Mucosa of stomach (tissue), 1 donor: Measurements from ENCODE around the gene TVP23A.
"Not testable (repeated sequence)": the region's sequence is repeated elsewhere in the genome, so short reads cannot be mapped to it uniquely, and the experiment has no call there.

ENCODE experiments used
- H3K27me3 ChIP-seq: one replicate; pipeline ENCODE4 v1.7.0; 2013; ENCODE audit warnings: mild to moderate bottlenecking, low read length; ENCODE audit not compliant: control insufficient read depth, insufficient read depth
- H3K36me3 ChIP-seq: one replicate; pipeline ENCODE4 v1.7.0; 2013; ENCODE audit warnings: low read length; ENCODE audit not compliant: control insufficient read depth, insufficient read depth
- H3K4me1 ChIP-seq: one replicate; pipeline ENCODE4 v1.7.0; 2013; ENCODE audit warnings: mild to moderate bottlenecking, low read length; ENCODE audit not compliant: control insufficient read depth, insufficient read depth
- H3K4me3 ChIP-seq: one replicate; pipeline ENCODE4 v1.7.0; 2013; ENCODE audit warnings: low read length
- H3K9ac ChIP-seq: one replicate; pipeline ENCODE4 v1.7.0; 2013; ENCODE audit warnings: mild to moderate bottlenecking, low read length, moderate library complexity
- H3K9me3 ChIP-seq: one replicate; pipeline ENCODE4 v1.7.0; 2013; ENCODE audit warnings: mild to moderate bottlenecking, low read length, moderate library complexity; ENCODE audit not compliant: control insufficient read depth
- donor health status: Pancreatic carcinoma.

Gene TVP23A

DNA sequence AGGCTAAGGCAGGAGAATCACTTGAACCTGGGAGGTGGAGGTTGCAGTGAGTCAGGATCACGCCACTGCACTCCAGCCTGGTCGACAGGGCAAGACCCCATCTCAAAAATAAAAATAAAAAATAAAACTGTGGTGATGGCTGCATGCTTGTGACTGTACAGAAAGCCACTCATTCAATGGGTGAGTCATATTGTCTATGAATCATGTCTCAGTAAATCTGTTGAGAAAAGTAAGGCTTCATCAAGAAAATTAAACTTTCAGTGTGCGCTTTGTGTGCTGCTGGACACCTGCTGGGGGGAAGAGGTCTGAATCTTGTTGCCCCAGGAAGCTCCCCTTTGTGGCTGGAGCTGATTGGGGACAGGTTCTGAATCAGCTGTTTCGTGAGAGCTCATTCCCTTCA is 63.7 kb downstream of the TVP23A start:
- Histone ChIP-seq H3K9me3 (no peaks in the 10 kb centered on the region), H3K4me3 (no peak overlapping the region), H3K9ac (no peak overlapping the region), H3K36me3 (peaks cover 3% of the 10 kb centered on the region), H3K4me1 (no peaks in the 10 kb centered on the region), H3K27me3 (no peaks in the 10 kb centered on the region)

- Histone ChIP-seq H3K27me3 (no peaks in the 10 kb centered on the region), H3K36me3 (peaks cover 2% of the 10 kb centered on the region), H3K4me3 (no peak overlapping the region), H3K9me3 (no peaks in the 10 kb centered on the region), H3K4me1 (no peaks in the 10 kb centered on the region), H3K9ac (no peak overlapping the region)
Measured at GRCh38 chr16:10753670-10754069, 64.9 kb downstream of the TVP23A start.

- H3K36me3 ChIP-seq = no peaks in the 10 kb centered on the region
- H3K4me1 ChIP-seq = no peaks in the 10 kb centered on the region
- H3K9ac ChIP-seq = no peak overlapping the region
- no peak overlapping the region for H3K4me3 ChIP-seq
- H3K9me3 ChIP-seq = no peaks in the 10 kb centered on the region
- no peaks in the 10 kb centered on the region for H3K27me3 ChIP-seq
Measured at GRCh38 chr16:10752843-10753523, 65.6 kb downstream of the TVP23A start.

GRCh38 chr16:10751291-10751697 is 67.3 kb downstream of the TVP23A start:
- no peaks in the 10 kb centered on the region for H3K27me3 ChIP-seq
- H3K9me3 ChIP-seq = no peaks in the 10 kb centered on the region
- no peaks in the 10 kb centered on the region for H3K4me1 ChIP-seq
- no peaks in the 10 kb centered on the region for H3K36me3 ChIP-seq
- H3K4me3 ChIP-seq = no peak overlapping the region
- H3K9ac ChIP-seq = no peak overlapping the region

DNA sequence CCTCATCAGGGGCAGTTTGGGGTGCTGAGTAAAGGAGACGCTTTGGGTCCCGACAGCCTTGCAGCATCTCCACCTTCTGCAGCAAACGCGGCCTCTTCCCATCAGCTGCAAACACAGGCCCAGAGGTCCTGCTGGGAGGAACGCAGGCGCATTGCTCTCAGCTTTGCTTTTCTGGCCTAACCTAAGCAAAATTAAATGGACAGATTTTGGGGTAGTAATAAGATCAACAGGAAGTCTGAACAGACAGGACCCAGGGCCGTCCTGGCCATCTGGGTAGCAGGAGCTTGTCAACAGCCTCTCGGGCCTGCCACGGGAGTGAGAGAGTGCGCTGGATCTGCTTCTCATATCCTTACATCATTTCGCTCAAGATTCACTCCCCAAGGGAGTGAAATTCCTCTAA is 67.8 kb downstream of the TVP23A start:
- Histone ChIP-seq H3K4me1 (no peaks in the 10 kb centered on the region), H3K36me3 (no peaks in the 10 kb centered on the region), H3K4me3 (no peak overlapping the region), H3K9ac (no peak overlapping the region), H3K27me3 (no peaks in the 10 kb centered on the region), H3K9me3 (no peaks in the 10 kb centered on the region)

GRCh38 chr16:10745841-10746240 is 72.8 kb downstream of the TVP23A start:
- no peaks in the 10 kb centered on the region for H3K9me3 ChIP-seq
- no peak overlapping the region for H3K9ac ChIP-seq
- no peaks in the 10 kb centered on the region for H3K27me3 ChIP-seq
- peaks cover 13% of the 10 kb centered on the region for H3K4me1 ChIP-seq
- H3K4me3 ChIP-seq = no peak overlapping the region
- no peaks in the 10 kb centered on the region for H3K36me3 ChIP-seq

DNA sequence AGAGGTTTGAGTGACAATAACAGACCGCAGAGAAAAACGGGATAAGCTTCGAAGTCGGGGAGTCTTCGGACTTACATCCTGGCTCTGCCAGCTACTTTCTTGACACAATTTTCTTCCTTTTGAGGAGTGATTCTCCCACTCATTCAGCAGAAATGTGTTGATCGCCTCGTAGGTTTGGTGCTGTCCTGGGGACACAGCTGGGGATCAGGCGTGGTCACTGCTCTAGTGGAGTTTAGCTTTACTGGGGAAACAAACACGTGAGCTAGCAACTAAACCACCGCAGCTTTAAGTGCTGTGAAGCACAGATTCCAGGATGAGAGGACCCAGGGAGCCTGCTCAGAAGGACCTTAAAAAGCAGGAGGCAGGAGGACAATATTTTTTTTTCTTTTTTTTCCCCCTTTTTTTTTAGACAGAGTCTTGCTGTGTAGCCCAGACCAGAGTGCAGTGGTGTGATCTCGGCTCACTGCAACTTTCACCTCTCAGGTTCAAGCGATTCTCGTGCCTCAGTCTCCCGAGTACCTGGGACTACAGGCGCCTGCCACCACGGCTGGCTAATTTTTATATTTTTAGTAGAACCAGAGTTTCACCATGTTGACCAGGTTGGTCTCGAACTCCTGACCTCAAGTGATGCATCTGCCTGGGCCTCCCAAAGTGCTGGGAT is 74.1 kb downstream of the TVP23A start:
- H3K9me3 ChIP-seq = no peaks in the 10 kb centered on the region
- no peaks in the 10 kb centered on the region for H3K27me3 ChIP-seq
- peaks cover 13% of the 10 kb centered on the region for H3K4me1 ChIP-seq
- H3K4me3 ChIP-seq = no peak overlapping the region
- peak overlapping the region; percentile 52 for H3K9ac ChIP-seq
- no peaks in the 10 kb centered on the region for H3K36me3 ChIP-seq

DNA sequence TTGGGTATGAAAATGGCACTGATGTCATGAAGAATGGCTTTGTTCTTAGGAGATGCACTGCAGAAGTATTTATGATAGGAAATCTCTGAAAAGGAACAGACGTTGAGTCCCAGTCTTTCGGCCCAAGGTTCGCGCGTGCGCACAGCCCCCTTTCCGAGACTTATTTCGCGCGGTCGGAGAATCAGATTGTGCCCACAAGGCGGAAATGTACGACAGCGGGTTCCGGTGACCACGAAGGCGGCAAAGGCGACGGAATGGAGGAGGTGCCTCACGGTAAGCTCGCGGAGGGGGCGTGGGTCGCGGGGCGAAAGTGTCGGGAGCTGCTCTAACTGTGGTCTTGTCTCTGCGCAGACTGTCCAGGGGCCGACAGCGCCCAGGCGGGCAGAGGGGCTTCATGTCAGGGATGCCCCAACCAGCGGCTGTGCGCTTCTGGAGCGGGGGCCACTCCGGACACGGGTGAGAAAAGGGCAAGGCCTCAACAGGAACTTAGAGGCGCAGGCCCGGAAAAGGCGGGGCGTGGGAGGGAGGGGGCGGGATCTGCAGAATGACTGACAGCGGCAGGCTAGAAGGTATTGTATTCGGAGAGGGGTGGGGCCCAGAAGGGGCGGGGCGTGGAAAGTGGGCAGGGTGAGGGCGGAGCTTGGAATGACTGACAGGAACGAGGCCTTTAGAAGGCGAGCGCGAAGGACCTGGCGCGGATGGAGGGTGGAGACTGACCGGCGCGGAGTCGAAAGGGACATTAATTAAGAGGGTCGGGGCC is 74.8 kb downstream of the TVP23A start, which contains the start of gene NUBP1:
Gene NUBP1, plus strand, starts transcription at position 233 of the 760 bp plus-strand sequence. Its CDS starts 22 bp downstream, at position 255.
- Histone ChIP-seq H3K9me3 (no peaks in the 10 kb centered on the region), H3K27me3 (no peaks in the 10 kb centered on the region), H3K9ac (peak within 1 kb of the TSS; percentile 86), H3K4me3 (peak within 1 kb of the TSS; percentile 21), H3K36me3 (no peaks in the 10 kb centered on the region), H3K4me1 (peaks cover 13% of the 10 kb centered on the region)

GRCh38 chr16:10743227-10743609 is 75.4 kb downstream of the TVP23A start:
- Histone ChIP-seq H3K4me1 (peaks cover 13% of the 10 kb centered on the region), H3K9ac (peak overlapping the region; percentile 86), H3K9me3 (no peaks in the 10 kb centered on the region), H3K36me3 (no peaks in the 10 kb centered on the region), H3K27me3 (no peaks in the 10 kb centered on the region), H3K4me3 (peak overlapping the region; percentile 21)

DNA sequence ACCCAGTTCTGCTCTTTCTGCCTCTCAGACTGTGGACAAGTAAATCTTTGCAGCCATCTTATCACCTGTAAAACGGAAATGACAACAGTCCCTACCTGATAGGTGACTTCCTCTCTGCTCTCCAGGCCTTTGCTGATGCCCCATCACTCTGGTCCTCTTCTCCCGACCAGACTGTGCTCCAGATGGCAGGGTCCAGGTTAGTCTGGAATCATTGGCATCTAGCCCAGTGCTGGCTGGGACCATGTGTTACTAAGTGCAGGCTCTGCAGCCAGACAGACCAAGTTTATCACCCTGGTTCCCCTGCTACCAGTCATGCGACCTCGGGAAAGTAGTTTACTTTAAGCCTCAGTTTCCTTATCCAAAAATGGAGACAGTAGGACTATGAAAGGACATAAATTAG is 76.8 kb downstream of the TVP23A start:
- no peaks in the 10 kb centered on the region for H3K27me3 ChIP-seq
- no peaks in the 10 kb centered on the region for H3K36me3 ChIP-seq
- no peak overlapping the region for H3K9ac ChIP-seq
- peaks cover 13% of the 10 kb centered on the region for H3K4me1 ChIP-seq
- H3K9me3 ChIP-seq = no peaks in the 10 kb centered on the region
- H3K4me3 ChIP-seq = no peak overlapping the region

DNA sequence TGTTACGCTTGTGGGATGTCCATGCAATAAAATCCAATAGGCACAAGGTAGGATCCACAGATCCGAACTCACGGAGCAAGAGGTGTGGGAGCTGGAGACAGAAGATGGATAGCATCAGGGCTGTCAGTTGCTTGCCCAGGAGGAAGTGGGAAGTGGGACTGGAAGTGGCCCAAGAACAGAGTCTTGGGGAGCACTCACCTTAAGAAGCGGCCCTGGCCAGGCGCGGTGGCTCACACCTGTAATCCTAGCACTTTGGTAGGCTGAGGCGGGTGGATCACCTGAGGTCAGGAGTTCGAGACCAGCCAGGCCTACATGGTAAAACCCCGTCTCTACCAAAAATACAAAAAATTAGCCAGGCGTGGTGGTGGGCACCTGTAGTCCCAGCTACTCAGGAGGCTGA is 77.3 kb downstream of the TVP23A start:
- H3K4me1 ChIP-seq = peaks cover 13% of the 10 kb centered on the region
- not testable (repeated sequence) for H3K4me3 ChIP-seq, H3K9me3 ChIP-seq, H3K36me3 ChIP-seq, H3K9ac ChIP-seq, H3K27me3 ChIP-seq

DNA sequence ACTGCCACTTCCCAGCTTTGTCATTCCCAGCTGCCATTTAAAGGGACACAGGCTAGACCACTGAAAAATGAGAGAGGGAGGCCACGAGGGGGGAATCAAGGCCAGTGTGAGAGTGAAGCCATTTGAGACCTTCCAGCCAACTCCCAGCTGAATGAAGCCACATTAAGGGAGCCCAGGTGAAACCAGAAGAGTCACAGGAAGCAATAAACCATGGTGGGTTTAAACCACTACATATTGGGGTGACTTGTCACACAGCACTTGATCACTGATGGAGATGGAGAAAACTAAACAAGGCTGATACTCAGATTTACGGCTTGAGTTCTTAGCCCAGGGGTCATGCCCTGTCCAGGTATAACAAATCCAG is 77.8 kb downstream of the TVP23A start:
- H3K4me1 ChIP-seq = peaks cover 13% of the 10 kb centered on the region
- no peaks in the 10 kb centered on the region for H3K9me3 ChIP-seq
- no peaks in the 10 kb centered on the region for H3K27me3 ChIP-seq
- H3K4me3 ChIP-seq = no peak overlapping the region
- no peak overlapping the region for H3K9ac ChIP-seq
- no peaks in the 10 kb centered on the region for H3K36me3 ChIP-seq
